NOMO-1 treated with DMSO at 0.1 percent for 48 hours (cell line): ENCODE data around the gene TACR2.

Experiments
- DNase-seq: peaks from one replicate; lab custom pipeline; 2025; ENCODE audit not compliant: unreplicated experiment; lab: John Stamatoyannopoulos, UW

Gene TACR2

GRCh38 chr10:69416695-69417094 is at the start of gene TACR2:
TACR2 (minus strand) TSS chr10:69416918; CDS start chr10:69416323, 595 bp downstream.
- DNase-seq = no peak

- DNase-seq = no peak
These were observed 49.4 kb upstream of the TACR2 start for GRCh38 chr10:69466158-69466490.

GRCh38 chr10:69465457-69466157 is 48.9 kb upstream of the TACR2 start:
- no peak for DNase-seq

GRCh38 chr10:69464801-69465401 is 48.2 kb upstream of the TACR2 start:
- DNase-seq = no peak

- no peak for DNase-seq
These were observed 47.7 kb upstream of the TACR2 start for GRCh38 chr10:69464401-69464800.

- DNase-seq = no peak
These were observed 47.2 kb upstream of the TACR2 start for GRCh38 chr10:69463886-69464285.

GRCh38 chr10:69461243-69462025 is 44.7 kb upstream of the TACR2 start:
- DNase-seq = no peak

- no peak for DNase-seq
These were observed 44.0 kb upstream of the TACR2 start for GRCh38 chr10:69460576-69461242.

GRCh38 chr10:69459893-69460575 is 43.3 kb upstream of the TACR2 start:
- no peak for DNase-seq

- DNase-seq = no peak
These were observed 42.5 kb upstream of the TACR2 start for GRCh38 chr10:69459101-69459790.

- no peak for DNase-seq
These were observed 41.8 kb upstream of the TACR2 start for GRCh38 chr10:69458430-69459100.

GRCh38 chr10:69457771-69458237 is 41.1 kb upstream of the TACR2 start:
- DNase-seq = no peak

- DNase-seq = no peak
These were observed 40.4 kb upstream of the TACR2 start for GRCh38 chr10:69456880-69457693.

GRCh38 chr10:69455006-69455763 is 38.5 kb upstream of the TACR2 start:
- no peak for DNase-seq

- no peak for DNase-seq
These were observed 37.1 kb upstream of the TACR2 start for GRCh38 chr10:69453795-69454194.

GRCh38 chr10:69452676-69453415 is 36.1 kb upstream of the TACR2 start:
- DNase-seq = no peak

- no peak for DNase-seq
These were observed 35.1 kb upstream of the TACR2 start for GRCh38 chr10:69451784-69452251.
